ENCODE data around the gene KCNG1.

KCNG1 gene

DNA sequence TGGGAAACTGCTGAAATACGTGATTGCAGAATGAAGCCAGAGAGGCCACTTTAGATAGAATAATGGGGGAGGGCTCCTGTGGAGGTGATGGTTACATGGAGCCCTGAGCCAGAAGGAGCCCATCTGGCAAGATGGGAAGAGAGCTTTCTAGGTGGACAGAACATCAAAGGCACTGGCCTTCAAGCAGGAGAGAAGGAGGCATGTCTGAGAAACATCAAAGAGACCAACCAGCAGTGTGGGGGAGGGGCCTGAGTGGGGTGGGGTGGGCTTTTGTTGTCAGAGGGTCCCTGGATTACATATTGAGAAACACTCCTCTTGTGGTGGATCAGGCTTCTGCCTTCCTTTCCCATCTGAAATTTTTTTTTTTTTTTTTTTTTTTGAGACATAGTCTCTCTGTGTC, 1.9 kb upstream of the KCNG1 start:
- Histone ChIP-seq H4K20me1 (peaks cover 18% of the 10 kb centered on the region), H3K27me3 (peaks cover 22% of the 10 kb centered on the region), H3K9me3 (no peaks in the 10 kb centered on the region), H3K27ac (no peak overlapping the region), H3K4me2 (no peak overlapping the region), H3K4me1 (peaks cover 44% of the 10 kb centered on the region), H3K4me3 (no peak overlapping the region), H3K36me3 (0 out of 2 replicates have a peak, but pooled peaks cover 9% of the 10 kb centered on the region), H3K9ac (no peak overlapping the region)
- TF ChIP-seq Cebpa-rat (IDR thresholded peaks at IDR 0.05): no peak

DNA sequence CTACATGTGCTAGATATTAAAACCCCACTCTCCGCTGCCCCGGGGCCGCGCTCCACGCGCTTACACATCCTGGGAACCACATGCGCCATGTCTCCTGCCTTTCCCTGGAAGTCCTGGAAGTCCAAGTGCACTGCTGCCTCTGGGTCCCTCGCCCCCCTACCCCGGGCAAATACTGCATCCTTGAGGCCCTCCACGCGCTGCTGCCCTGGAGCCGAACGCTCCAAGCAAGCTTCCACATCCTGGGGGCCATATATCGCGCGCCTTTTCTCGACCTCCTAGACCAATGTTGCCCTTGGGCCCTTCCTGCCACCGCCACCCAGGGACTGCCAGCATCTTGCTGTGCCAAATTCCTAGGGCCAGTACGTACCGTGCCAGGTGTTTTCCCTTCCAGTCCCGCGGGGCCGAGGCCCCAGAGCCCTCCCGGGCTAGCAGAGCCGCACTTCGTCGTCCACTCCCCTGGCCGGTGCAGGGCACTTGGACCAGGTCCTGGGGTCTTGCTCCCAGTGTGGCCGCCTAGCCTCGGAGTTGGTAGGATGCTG, 779 bp upstream of the KCNG1 start:
- Histone ChIP-seq H3K4me2 (peak overlapping the region; percentile 95), H3K9ac (peak overlapping the region; percentile 89), H3K4me1 (peaks cover 34% of the 10 kb centered on the region), H3K4me3 (peak overlapping the region; percentile 86), H3K27ac (peak overlapping the region; percentile 86), H3K9me3 (no peaks in the 10 kb centered on the region), H4K20me1 (peaks cover 18% of the 10 kb centered on the region), H3K36me3 (peaks cover 20% of the 10 kb centered on the region), H3K27me3 (peaks cover 22% of the 10 kb centered on the region)
- TF ChIP-seq Cebpa-rat (IDR thresholded peaks at IDR 0.05): no peak

DNA sequence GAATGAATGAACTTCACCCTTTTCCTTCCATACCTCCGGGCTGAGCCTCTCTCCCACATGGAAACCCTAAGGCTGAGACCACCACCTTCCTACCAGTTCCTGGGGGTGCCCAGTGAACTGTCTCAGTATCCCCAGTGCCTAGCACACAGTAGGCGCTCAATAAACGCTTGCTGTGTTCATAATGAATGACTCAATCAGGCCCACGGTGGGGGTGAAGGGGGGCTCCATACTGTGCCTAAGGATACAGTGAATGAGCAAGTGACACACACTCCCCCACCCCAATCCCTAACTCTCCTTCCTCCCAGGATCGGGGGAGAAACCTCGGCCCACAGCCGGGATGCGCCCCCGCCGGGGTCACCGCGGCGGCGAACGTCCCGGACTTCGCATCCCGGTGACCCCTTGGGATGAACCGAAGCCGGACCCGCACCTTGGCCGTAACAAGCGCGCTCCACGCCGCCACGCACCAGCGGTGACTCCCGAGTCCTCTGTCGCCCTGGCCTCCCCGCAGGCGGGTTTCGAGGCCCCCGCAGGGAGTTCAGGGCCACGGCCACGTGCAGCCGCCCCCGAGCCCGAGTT, 592 bp downstream of the KCNG1 start:
- Histone ChIP-seq H3K4me3 (peak overlapping the region; percentile 86), H3K27me3 (peaks cover 22% of the 10 kb centered on the region)

DNA sequence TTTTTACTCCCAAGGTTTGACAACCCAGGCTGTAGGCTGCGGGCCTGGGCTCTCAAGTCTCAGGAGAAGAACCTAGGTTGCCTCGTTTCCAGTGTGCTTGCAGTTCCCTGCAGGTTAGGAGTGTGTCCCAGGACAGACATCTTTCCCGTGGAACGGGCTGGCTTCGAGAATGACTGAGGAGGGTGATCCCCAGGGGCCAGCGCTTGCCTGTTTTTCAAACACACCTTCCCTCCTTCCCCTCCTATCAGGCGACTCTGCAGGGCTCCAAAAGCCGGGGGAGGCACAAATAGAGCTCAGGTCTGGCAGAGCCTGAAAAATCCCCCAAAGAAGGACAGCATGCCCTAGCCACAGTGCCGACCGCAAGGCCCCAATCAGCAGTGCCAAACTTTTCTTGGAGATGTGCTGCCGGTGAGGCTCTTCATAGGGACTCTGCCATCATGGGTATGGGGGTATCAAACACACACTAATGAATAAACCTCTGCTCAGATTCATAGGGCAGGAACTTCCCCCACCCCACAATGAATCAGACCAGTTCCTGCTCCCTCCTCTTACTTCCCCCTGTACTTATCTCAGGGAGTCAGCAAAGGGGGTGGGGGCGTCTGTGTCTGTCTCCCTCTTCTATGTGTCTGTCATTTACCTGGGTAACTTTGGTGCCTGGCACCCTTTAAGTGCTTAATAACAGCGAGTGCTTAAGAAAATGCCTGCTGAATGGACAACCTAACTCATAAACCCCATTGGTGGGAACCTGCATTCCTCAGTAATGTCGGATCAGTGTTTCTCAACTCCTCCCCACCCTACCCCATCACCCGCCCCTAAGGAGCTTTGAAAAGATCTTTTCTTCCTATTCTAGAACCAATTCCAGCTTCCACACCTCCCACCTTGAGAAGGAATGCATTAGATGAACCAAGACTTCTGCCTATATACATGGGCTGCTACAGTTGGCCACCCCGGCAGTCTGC, 1.6 kb downstream of the KCNG1 start:
- no peaks in the 10 kb centered on the region for H3K9me3 ChIP-seq
- peak overlapping the region; percentile 31; the same call in 1 of the 2 replicates for H3K9ac ChIP-seq
- TF ChIP-seq Cebpa-rat (IDR thresholded peaks at IDR 0.05): no peak
- peaks cover 36% of the 10 kb centered on the region for H3K4me1 ChIP-seq
- peaks cover 22% of the 10 kb centered on the region for H3K27me3 ChIP-seq
- peak overlapping the region; percentile 86 for H3K4me3 ChIP-seq
- peak overlapping the region; percentile 95 for H3K4me2 ChIP-seq
- H3K36me3 ChIP-seq: peaks cover 32% of the 10 kb centered on the region
- H3K27ac ChIP-seq: no peak overlapping the region
- H4K20me1 ChIP-seq: peaks cover 23% of the 10 kb centered on the region

More for the DNA sequence above, 592 bp downstream of the KCNG1 start:
- peak overlapping the region; percentile 95 for H3K4me2 ChIP-seq
- peak overlapping the region; percentile 89 for H3K9ac ChIP-seq
- peak overlapping the region; percentile 86 for H3K27ac ChIP-seq
- H3K9me3 ChIP-seq: no peaks in the 10 kb centered on the region
- no peak for TF ChIP-seq Cebpa-rat (IDR thresholded peaks at IDR 0.05)
- peaks cover 26% of the 10 kb centered on the region for H3K36me3 ChIP-seq
- peaks cover 36% of the 10 kb centered on the region for H3K4me1 ChIP-seq
- peaks cover 18% of the 10 kb centered on the region for H4K20me1 ChIP-seq

DNA sequence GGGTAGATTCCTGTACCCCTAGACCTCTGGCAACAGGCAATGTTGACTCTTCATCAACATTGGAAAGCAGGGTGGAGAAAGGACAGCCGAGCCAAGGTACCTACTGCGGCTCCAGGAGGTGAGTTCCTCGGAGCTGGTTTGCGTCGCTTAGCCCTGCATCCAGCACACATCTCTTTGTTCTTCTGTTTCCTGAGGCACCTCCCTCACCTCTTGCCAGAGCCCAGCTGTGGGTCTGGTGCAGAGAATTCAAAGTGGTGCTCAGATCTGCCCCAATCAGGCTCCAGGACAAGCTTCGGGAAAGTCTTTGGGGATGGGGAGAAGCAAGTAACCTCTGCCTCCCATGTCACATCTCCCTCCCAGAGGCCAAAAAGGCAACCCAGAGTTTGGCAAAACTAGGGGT, 2.2 kb downstream of the KCNG1 start:
- Histone ChIP-seq H3K36me3 (peaks cover 34% of the 10 kb centered on the region), H3K4me1 (peaks cover 36% of the 10 kb centered on the region), H3K4me3 (no peak overlapping the region; the same call in 1 of the 2 replicates), H3K4me2 (peak overlapping the region; percentile 95), H4K20me1 (peaks cover 24% of the 10 kb centered on the region), H3K9ac (0 out of 2 replicates have a peak overlapping the region, but pooled peaks have one; percentile 31), H3K9me3 (no peaks in the 10 kb centered on the region), H3K27ac (no peak overlapping the region), H3K27me3 (peaks cover 22% of the 10 kb centered on the region)
- no peak for TF ChIP-seq Cebpa-rat (IDR thresholded peaks at IDR 0.05)

DNA sequence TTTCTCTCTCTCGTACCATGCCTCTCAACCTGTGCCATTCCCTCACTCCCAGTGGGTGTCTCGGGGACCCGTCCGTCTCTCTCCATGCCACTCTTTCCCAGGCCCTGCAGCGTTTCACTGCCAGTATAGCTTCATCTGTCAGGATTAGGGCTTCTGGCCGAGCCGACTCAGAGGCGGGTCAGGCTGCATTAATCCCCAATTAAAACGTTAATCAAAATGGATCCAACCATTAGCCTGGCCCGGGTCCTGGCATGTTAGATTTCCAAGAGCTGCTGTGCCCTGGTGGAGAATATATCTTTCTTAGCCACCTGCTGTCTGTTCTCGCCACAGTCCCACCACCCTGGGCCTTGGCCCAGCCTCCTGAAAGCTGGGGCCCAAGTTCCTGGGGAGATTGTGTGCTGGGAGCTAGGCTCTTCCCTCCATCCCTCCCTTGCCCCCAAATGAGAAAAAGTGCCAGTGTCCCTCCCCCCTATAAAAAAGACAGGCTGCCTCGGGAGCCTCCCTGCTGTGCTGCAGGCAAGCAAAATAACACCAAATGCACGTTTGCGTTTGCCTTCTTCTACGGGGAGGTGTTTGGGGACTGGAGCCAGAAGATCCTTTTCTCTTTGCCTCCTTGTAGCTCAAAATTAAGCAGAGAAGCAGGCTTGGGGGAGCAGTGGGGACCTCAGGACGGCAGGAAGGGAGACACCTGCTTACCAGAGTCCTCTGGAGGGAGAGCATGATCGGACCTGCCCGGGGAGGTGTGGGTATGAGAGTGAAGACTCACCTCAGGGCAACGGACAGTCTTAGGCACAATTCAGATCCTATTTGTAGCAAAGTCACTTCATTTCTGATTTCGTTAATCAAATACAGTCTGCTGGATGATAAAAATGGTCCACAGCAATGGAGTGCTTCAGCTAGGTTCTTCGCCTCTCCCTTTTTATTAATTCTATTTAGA, 3.0 kb downstream of the KCNG1 start:
- Histone ChIP-seq H3K9me3 (no peaks in the 10 kb centered on the region), H3K4me1 (peaks cover 40% of the 10 kb centered on the region), H3K27ac (no peak overlapping the region), H3K9ac (no peak overlapping the region), H3K4me3 (no peak overlapping the region), H4K20me1 (peaks cover 24% of the 10 kb centered on the region), H3K36me3 (peaks cover 34% of the 10 kb centered on the region), H3K27me3 (peaks cover 22% of the 10 kb centered on the region), H3K4me2 (peak overlapping the region; percentile 95; the same call in 1 of the 2 replicates)
- no peak for TF ChIP-seq Cebpa-rat (IDR thresholded peaks at IDR 0.05)

DNA sequence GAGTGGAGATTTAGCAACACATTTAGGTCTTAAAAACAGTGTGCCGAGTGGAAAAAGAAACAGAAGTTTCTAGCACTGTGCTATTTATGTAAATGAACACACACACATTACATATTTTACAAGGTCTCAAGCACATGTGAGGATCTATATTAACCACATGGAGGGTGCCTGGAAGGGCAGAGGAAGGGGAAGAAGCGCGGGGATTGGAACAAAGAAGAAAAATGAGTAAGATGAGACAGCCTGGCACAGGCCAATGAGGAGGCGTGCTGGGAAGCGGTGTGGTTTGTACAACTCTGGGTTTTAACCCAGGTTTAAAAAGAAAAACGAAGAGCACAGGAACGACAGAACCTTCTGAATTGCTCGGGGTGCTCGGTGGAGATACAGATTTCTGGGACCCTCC, 5.7 kb downstream of the KCNG1 start:
- peaks cover 4% of the 10 kb centered on the region for H3K27me3 ChIP-seq

DNA sequence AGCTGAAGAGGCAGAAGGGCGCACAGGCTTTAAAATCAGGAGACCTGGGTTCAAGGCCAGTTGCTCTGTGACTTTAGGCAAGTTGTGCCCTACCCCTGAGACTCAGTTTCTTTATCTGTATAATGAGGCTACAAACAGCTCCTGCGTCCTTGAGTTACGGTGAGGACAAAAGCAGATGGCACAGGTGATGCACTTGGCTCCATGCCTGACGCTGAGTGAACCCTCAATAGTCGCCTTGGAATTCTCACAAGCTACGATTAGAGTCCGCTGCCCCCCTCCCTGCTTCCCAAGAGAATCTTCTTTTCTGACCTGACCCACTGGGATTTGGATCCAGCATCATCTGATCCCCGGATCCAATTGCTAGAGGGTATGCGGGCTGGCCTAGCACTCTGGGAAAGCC, 6.4 kb downstream of the KCNG1 start:
- Histone ChIP-seq H4K20me1 (peaks cover 16% of the 10 kb centered on the region), H3K27ac (no peak overlapping the region), H3K4me3 (no peak overlapping the region), H3K9me3 (no peaks in the 10 kb centered on the region), H3K4me2 (no peak overlapping the region), H3K27me3 (no peaks in the 10 kb centered on the region), H3K36me3 (peaks cover 43% of the 10 kb centered on the region), H3K9ac (no peak overlapping the region), H3K4me1 (peaks cover 45% of the 10 kb centered on the region)
- TF ChIP-seq Cebpa-rat (IDR thresholded peaks at IDR 0.05): no peak

More for the DNA sequence above, 5.7 kb downstream of the KCNG1 start:
- Histone ChIP-seq H3K27ac (0 out of 2 replicates have a peak overlapping the region, but pooled peaks have one; percentile 1), H4K20me1 (peaks cover 21% of the 10 kb centered on the region), H3K36me3 (peaks cover 35% of the 10 kb centered on the region), H3K9me3 (no peaks in the 10 kb centered on the region), H3K4me3 (no peak overlapping the region), H3K4me1 (peaks cover 51% of the 10 kb centered on the region), H3K9ac (no peak overlapping the region), H3K4me2 (no peak overlapping the region)
- TF ChIP-seq Cebpa-rat (IDR thresholded peaks at IDR 0.05): no peak
